Activated CD8-positive, alpha-beta T cell treated with anti-CD3 and anti-CD28 coated beads, Interleukin-2, amount 10 ng/mL, durations not matched to agents 7 days and 5 days (primary cell): ENCODE results near the gene KRT71. TPM values are rescaled to one million over a fixed set of nuclear protein-coding genes. Genes with fewer than 3 reads are reported as not detected.

Experiments used
- ATAC-seq: fragments of 150-1000 bp; cut with Tn5 transposase; one replicate; pipeline ENCODE4 v1.10.0; 2021; ENCODE audit warnings: moderate library complexity
- CTCF ChIA-PET: fragments of 350-600 bp; sonication (Branson Sonifier 250); formaldehyde crosslinking; loops from one replicate; lab custom pipeline; 2021; ENCODE audit warnings: antibody characterized with exemption; lab: Charles Lee
- POLR2A ChIA-PET: fragments of 350-600 bp; sonication (Branson Sonifier 250); formaldehyde crosslinking; loops from one replicate; lab custom pipeline; 2021; ENCODE audit warnings: antibody characterized with exemption; lab: Charles Lee
- DNase-seq: peaks from one replicate; pipeline ENCODE4 v3.0.0-alpha.2; 2020
- H3K27ac Mint-ChIP-seq: one replicate; pipeline ENCODE4 v1.8.0; 2021; ENCODE audit warnings: mild to moderate bottlenecking, mixed read lengths
- H3K27me3 Mint-ChIP-seq: one replicate; pipeline ENCODE4 v1.8.0; 2021; ENCODE audit warnings: low read depth, mixed read lengths
- H3K36me3 Mint-ChIP-seq: one replicate; pipeline ENCODE4 v1.8.0; 2021; ENCODE audit warnings: low read depth, mixed read lengths
- H3K4me1 Mint-ChIP-seq: one replicate; pipeline ENCODE4 v1.8.0; 2021; ENCODE audit warnings: low read depth, mixed read lengths
- H3K4me3 Mint-ChIP-seq: one replicate; pipeline ENCODE4 v1.8.0; 2021; ENCODE audit warnings: mild to moderate bottlenecking, mixed read lengths
- H3K9me3 Mint-ChIP-seq: one replicate; pipeline ENCODE4 v1.8.0; 2022; ENCODE audit warnings: mixed read lengths; ENCODE audit not compliant: insufficient read depth
- total RNA-seq, 2 experiments: library from RNA; stranded (reverse); gene quantifications; one replicate each; pipeline ENCODE4 v1.2.3, GENCODE V29; 2021

The KRT71 gene
- total RNA-seq, 2 experiments from 2014 or later = not detected

DNA sequence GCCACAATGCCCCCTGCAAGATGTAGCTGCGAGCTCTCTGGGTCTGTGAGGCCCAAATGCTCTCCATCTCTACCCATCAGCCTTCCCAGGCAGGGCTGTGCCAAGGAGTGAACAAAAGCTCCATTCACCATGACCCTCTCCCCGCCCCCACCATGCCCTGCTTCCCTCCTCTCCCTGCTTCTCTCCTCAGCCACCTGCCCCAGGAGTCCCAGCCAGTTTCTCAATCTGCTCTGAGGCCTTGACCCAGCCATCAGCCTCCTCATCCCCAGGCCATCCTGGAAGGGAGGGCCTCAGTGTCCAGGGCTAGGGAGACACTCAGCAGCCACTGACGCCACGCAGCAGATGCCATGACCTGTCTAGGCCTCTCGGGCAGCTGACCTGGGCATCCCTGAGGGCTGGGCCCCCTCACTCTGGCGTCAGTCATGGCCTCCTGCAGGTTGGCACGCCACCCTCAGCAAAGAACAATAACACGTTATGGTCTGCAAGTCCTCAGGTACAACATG is 24.3 kb downstream of the KRT71 start:
- Mint-ChIP-seq H3K27me3 (no peaks in the 10 kb centered on the region), H3K36me3 (no peaks in the 10 kb centered on the region), H3K9me3 (no peaks in the 10 kb centered on the region), H3K4me1 (peaks cover 13% of the 10 kb centered on the region), H3K4me3 (no peak overlapping the region), H3K27ac (no peak overlapping the region)
- ATAC-seq (no peak), DNase-seq (no peak)
- CTCF ChIA-PET = interaction anchor here (0.9 to 1.8 kb wide), 2 partner anchors 22 to 352 kb away, joined by 3 to 4 read pairs; no protein-coding TSS in a partner anchor
- POLR2A ChIA-PET = no interaction called here

DNA sequence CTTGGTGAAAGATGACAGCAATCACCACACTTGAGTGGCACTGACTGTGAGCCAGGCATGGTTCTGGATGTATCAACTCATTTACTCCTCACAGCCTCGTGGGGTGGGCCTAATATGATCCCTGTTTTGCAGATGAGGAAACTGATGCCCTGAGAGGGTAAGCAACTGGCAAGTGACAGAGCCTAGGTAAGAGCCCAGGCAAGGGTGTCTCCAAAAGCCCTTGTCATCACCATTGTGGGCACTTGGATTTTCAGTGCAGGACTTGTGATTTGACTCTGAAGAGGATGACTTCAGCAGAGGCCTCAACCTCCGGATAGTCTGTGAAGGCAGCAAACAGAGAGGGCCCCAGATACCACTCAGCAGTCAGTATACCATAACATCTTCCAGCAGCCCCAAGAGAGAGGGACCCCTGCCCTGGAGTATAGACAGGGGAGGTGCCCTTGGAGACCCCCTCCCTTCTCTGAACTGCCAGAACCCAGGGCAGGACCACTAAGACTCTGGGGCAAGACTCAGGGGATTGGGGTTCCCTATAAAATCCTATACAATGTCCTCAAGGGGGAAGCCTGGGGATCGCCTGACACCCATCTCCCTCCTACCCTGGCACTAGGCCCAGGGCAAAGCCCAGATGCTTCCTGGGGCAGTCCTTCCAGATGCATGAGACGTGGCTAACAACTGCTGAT is 25.7 kb downstream of the KRT71 start:
- POLR2A ChIA-PET = no interaction called here
- ATAC-seq (no peak), DNase-seq (no peak)
- Mint-ChIP-seq H3K9me3 (no peaks in the 10 kb centered on the region), H3K27ac (peak overlapping the region; percentile 46), H3K4me3 (no peak overlapping the region), H3K27me3 (no peaks in the 10 kb centered on the region), H3K4me1 (peaks cover 13% of the 10 kb centered on the region), H3K36me3 (no peaks in the 10 kb centered on the region)
- CTCF ChIA-PET = interaction anchor here (1.4 to 1.8 kb wide), 2 partner anchors 20 to 353 kb away, joined by 4 read pairs; no protein-coding TSS in a partner anchor

DNA sequence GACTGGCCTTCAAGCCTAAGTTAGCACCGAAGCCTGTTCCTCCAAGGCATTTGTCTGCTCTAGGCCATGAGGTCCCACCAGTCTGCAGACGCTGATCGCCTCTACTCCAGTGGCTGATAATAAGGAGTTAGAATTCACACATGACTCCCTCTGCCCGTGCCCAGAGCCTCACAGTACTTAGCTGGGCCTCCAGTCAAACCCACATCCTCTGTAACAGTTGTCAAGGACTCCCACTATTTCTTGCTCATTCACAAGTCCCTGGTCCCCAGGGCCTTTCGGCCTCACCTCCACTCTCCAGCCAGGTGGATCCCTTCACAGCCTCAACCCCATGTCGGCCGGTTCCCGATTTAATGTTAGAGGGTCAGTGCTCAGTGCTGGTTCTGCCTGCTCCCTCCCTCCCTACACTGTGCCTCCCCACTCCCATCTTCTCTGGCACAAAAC is 26.4 kb downstream of the KRT71 start:
- H3K27ac Mint-ChIP-seq = peak overlapping the region; percentile 46
- CTCF ChIA-PET = interaction anchor here (1.4 kb wide), 1 partner anchor 354 kb away, joined by 4 read pairs; no protein-coding TSS in a partner anchor
- peaks cover 13% of the 10 kb centered on the region for H3K4me1 Mint-ChIP-seq
- no peaks in the 10 kb centered on the region for H3K9me3 Mint-ChIP-seq
- ATAC-seq (peak; percentile 66), DNase-seq (peak; percentile 48)
- H3K36me3 Mint-ChIP-seq = no peaks in the 10 kb centered on the region
- no peak overlapping the region for H3K4me3 Mint-ChIP-seq
- no peaks in the 10 kb centered on the region for H3K27me3 Mint-ChIP-seq
- POLR2A ChIA-PET = no interaction called here

DNA sequence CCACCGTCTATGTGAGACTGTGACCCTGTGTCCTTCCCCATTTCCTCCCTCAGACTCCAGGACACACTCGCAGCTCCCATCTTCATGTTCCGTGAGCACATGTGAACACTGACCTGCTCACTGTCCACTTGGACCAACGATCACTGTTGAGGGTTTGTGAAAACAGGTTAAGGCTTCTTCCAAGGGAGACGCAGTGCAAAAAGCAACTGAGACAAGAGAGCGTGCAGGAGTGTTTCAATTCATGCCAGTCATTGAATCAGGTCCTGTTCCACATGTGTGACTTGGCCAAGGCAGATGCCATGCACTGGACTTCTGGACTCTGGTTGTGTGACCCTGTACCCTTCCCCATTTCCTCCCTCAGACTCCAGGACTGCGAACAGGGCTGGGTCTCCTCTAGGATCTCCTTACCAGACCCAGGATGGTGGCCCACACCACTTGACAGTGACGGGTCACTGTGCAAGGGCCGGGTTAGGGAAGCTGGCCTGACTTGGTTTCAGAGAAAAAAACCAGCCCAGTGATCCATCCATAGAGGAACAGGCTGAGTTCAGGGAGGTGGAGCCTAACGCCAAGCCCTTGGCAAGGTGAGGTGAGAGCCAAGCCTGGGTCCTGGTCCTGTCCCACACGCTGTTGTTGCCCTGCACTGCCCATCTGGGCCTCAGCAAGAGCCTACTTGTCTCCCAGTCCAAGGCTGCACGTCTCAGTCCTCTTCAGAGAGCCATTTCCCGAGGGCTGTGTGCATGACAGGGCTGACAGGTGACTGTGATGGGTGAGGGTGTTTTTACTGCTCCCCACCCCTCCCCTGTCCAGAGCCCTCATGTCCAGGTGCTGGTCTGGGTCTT is 27.1 kb downstream of the KRT71 start:
- peaks cover 13% of the 10 kb centered on the region for H3K4me1 Mint-ChIP-seq
- H3K4me3 Mint-ChIP-seq = no peak overlapping the region
- ChIA-PET CTCF (interaction anchor here (1.4 kb wide), 1 partner anchor 354 kb away, joined by 4 read pairs; no protein-coding TSS in a partner anchor), POLR2A (no interaction called here)
- no peak for DNase-seq
- ATAC-seq = no peak
- no peaks in the 10 kb centered on the region for H3K9me3 Mint-ChIP-seq
- no peaks in the 10 kb centered on the region for H3K36me3 Mint-ChIP-seq
- no peaks in the 10 kb centered on the region for H3K27me3 Mint-ChIP-seq
- peak overlapping the region; percentile 46 for H3K27ac Mint-ChIP-seq

DNA sequence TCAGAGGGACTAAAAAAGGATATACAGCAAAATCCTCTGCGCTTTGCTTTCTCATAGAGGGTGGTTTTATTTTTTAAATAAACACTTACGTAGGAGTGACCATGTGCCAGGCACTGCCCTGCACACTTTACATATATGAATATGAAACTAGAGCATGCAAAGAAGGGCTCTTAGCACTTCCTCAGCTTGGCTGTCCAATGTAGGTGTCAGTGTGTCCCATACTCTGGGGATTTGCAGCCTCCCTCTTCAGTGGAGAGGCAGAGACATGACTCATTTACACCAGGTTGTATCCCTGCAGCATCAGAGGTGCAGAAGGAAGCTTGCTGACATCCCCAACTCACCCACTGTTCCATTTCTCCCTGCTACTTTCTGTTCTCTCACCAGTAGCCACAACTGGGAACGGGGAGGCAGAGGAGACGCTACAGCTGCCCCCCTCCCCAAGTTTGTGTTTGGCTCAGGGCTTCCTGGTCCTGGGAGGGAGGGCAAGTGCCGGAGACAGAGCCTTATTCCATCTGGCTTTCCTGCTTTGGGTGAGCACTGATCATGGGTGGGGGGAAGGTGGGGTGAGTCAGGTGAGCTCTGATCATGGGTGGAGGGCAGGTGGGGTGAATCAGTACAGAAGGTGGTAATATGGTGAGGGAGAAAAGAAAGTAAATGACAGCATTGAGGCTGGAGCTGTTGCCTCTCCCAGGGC is 27.9 kb downstream of the KRT71 start:
- no peak overlapping the region for H3K27ac Mint-ChIP-seq
- H3K9me3 Mint-ChIP-seq = no peaks in the 10 kb centered on the region
- ATAC-seq = no peak
- H3K4me1 Mint-ChIP-seq = peaks cover 13% of the 10 kb centered on the region
- DNase-seq = peak; percentile 5
- no peaks in the 10 kb centered on the region for H3K27me3 Mint-ChIP-seq
- ChIA-PET CTCF (interaction anchor here (1.0 kb wide), 1 partner anchor 11 kb away, joined by 3 read pairs; no protein-coding TSS in a partner anchor), POLR2A (no interaction called here)
- no peak overlapping the region for H3K4me3 Mint-ChIP-seq
- H3K36me3 Mint-ChIP-seq = no peaks in the 10 kb centered on the region

DNA sequence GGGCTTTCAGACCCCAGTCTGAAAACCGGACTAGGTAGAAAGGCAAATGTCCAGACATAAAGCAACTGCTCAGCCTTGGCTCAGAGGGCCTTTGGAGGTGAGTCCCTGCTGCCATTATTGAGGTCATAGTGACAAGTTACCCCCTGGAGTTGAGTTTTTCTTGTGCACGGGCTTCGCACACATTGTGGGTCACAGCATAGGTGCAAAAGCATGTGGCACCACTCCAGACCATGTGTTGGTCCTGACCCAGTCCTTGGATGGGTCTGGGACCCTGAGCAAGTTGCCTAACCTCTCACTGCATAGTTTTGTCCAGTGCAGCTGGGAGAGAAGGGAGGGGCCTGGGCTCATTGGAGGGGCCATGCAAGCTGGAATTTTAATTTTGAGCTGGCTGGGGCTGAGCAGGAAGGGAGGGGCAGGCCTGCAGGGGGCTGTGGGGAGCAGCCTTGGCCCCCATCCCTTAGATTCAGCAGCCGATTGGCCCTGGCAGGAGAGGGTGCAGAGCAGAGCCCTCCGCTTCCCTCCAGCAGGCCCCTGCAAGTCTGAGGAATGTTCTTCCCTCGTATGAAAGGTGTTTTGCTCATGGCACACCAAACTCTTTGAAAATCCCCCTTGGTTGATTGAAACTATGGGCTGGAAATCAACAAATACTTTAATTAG is 28.6 kb downstream of the KRT71 start:
- H3K27ac Mint-ChIP-seq = no peak overlapping the region
- H3K4me3 Mint-ChIP-seq = no peak overlapping the region
- DNase-seq (peak; percentile 12), ATAC-seq (no peak)
- POLR2A ChIA-PET = no interaction called here
- peaks cover 13% of the 10 kb centered on the region for H3K4me1 Mint-ChIP-seq
- H3K27me3 Mint-ChIP-seq = peaks cover under 1% of the 10 kb centered on the region
- no peaks in the 10 kb centered on the region for H3K36me3 Mint-ChIP-seq
- CTCF ChIA-PET = interaction anchor here (1.0 kb wide), 1 partner anchor 11 kb away, joined by 3 read pairs; no protein-coding TSS in a partner anchor
- H3K9me3 Mint-ChIP-seq = no peaks in the 10 kb centered on the region

DNA sequence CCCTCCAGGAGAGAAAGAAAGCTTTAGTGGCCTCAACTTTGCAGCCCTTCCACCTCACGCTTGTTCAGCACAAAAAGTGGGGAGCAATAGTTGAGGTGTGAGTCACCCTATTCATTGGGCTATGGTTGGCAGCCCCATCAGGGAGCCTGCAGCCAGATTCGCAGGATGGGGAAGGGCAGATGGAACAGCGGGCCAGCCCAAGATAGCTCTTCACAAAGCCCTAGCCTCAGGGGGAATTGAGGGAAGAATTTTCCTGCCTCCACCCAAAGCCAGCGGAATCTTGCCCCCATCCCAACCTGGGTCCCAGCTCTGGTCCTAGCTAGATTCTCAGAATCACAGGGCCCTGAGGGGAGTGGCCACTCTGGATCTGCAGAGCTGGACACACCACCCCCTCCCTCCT is 29.1 kb downstream of the KRT71 start:
- ChIA-PET POLR2A (no interaction called here), CTCF (interaction anchor here (1.0 kb wide), 1 partner anchor 10 kb away, joined by 3 read pairs; no protein-coding TSS in a partner anchor)
- no peak overlapping the region for H3K27ac Mint-ChIP-seq
- ATAC-seq (no peak), DNase-seq (peak; percentile 5)
- no peak overlapping the region for H3K4me3 Mint-ChIP-seq
- H3K4me1 Mint-ChIP-seq = peaks cover 13% of the 10 kb centered on the region
- H3K9me3 Mint-ChIP-seq = no peaks in the 10 kb centered on the region
- H3K36me3 Mint-ChIP-seq = no peaks in the 10 kb centered on the region
- peaks cover 4% of the 10 kb centered on the region for H3K27me3 Mint-ChIP-seq

DNA sequence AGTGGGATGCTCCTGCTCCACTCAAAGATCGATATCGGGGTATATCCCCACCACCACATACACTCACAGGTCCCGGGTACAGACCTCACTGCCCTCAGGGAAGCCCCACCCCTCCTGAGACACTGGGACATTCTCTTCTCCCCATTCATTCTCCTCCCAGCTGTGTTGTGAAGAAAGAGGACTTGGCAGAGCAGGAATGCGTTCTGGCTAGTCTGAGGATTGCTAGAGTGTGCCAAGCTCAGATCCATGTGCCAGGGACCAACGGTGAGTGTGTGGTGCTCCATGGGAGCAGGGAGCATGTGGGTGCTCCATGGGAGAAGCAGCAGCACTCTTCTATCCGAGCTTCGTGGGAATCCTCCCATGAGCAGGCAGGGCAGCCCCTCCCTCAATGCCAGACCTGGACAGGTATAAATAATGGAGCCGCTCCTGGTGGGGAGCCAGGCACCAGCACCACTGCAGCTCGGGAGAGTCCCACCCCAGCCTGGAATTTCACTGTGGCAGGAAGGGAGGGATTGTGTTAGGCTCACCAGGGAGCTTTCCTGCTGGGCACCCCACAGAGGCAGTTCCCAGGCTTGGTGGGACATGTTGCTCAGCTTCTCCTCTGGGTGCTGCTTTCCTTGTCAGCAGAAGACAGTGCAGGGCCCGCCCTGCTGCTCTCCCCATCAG is 30.5 kb downstream of the KRT71 start:
- CTCF ChIA-PET = interaction anchor here (1.1 kb wide), 1 partner anchor 348 kb away, joined by 3 read pairs; no protein-coding TSS in a partner anchor
- Mint-ChIP-seq H3K27ac (no peak overlapping the region), H3K27me3 (peaks cover 6% of the 10 kb centered on the region), H3K36me3 (no peaks in the 10 kb centered on the region), H3K9me3 (no peaks in the 10 kb centered on the region), H3K4me1 (peaks cover 13% of the 10 kb centered on the region), H3K4me3 (no peak overlapping the region)
- DNase-seq (peak; percentile 8), ATAC-seq (no peak)
- POLR2A ChIA-PET = no interaction called here

DNA sequence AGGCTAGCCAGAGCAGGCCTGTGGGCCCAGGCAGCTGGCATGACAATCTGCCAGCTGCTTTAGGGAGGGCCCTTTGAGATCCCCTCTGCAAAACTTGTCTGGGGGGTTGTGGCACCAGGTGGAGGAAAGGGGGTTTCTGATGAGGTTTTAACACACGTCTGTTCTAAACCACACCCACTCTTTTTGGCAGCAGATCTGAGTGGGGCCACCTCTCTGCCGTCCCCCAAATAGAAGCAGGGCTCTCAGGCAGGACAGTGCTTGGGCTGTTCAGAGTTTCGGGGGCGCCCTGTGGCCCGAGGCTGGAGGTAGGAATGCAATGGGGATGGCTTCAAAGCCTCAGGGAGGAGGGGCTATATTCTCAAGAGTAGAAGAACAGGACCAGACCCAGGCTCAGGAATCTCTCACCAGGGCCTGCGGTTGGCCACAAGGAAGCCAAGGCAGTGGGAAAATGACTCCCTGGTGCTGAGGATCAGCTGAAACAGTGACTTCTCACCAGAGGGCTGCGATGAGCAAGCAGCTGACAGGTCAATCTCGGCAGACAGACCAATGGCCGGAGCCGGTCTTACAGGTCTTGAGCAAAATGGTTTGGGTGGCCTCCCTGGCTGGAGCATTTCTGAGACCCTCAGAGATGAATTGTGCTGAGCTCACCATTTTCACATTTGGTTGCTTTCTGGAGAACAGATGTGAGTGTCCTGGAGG is 31.2 kb downstream of the KRT71 start:
- CTCF ChIA-PET = interaction anchor here (1.1 kb wide), 1 partner anchor 349 kb away, joined by 3 read pairs; no protein-coding TSS in a partner anchor
- ATAC-seq = no peak
- peak; percentile 15 for DNase-seq

DNA sequence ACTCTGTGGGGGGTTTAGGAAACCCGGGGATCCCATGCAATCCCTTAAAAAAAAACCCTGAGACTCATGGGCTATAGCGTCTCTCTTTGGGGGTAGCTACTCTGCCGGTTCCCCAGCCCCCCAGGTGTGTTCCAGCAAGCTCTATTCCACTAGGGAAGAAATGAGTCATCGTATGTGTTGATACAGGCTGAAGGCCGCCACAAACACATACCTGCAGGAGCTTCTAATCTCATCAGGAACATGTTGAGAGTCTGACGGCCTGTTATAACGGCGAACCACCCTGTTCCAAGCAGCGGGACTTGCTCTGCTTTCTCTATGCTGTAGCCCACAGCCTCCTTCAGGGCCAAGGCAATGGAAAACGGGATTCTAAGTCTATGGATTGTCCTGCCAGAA is 31.8 kb downstream of the KRT71 start:
- Mint-ChIP-seq H3K27ac (no peak overlapping the region), H3K4me3 (no peak overlapping the region), H3K4me1 (peaks cover 3% of the 10 kb centered on the region), H3K36me3 (no peaks in the 10 kb centered on the region), H3K9me3 (no peaks in the 10 kb centered on the region), H3K27me3 (peaks cover 8% of the 10 kb centered on the region)
- POLR2A ChIA-PET = no interaction called here
- ATAC-seq (no peak), DNase-seq (peak; percentile 14)
- CTCF ChIA-PET = no interaction called here

More for the DNA sequence above, 31.2 kb downstream of the KRT71 start:
- Mint-ChIP-seq H3K4me3 (no peak overlapping the region), H3K27me3 (peaks cover 6% of the 10 kb centered on the region), H3K9me3 (no peaks in the 10 kb centered on the region), H3K36me3 (no peaks in the 10 kb centered on the region), H3K27ac (no peak overlapping the region), H3K4me1 (peaks cover 8% of the 10 kb centered on the region)
- POLR2A ChIA-PET = no interaction called here
